AG04450 (cell line): ENCODE results near the gene GPHN. TPM values are rescaled to one million over a fixed set of nuclear protein-coding genes. Genes with fewer than 3 reads are reported as not detected.

Source experiments
- CTCF ChIA-PET: fragments of 300-600, 350-600 bp; formaldehyde crosslinking; extraction: SDS; loops from one replicate; lab custom pipeline; 2022; ENCODE audit warnings: antibody characterized with exemption, inconsistent platforms; lab: Charles Lee
- POLR2A ChIA-PET: fragments of 350-600 bp; formaldehyde crosslinking; extraction: SDS; loops from one replicate; lab custom pipeline; 2021; ENCODE audit warnings: antibody characterized with exemption, inconsistent platforms; lab: Yijun Ruan, JAX
- DNase-seq: peaks from one replicate; pipeline ENCODE4 v3.0.0-alpha.2; 2011; ENCODE audit warnings: low read depth, low spot score
- H3K27ac ChIP-seq: one replicate; pipeline ENCODE4 v1.5.1; 2012; ENCODE audit warnings: low read depth, low read length, control low read depth
- H3K27me3 ChIP-seq: one replicate; pipeline ENCODE4 v1.6.0; 2012; ENCODE audit warnings: low read length; ENCODE audit not compliant: control insufficient read depth, insufficient read depth
- H3K4me3 ChIP-seq: 2 replicates; pipeline ENCODE4 v1.5.1; 2011; ENCODE audit warnings: mild to moderate bottlenecking, low read depth, low read length, control low read depth
- H3K9me3 ChIP-seq: 2 replicates; pipeline ENCODE4 v1.5.1; 2012; ENCODE audit warnings: low read length; ENCODE audit not compliant: control insufficient read depth, insufficient read depth
- polyA plus RNA-seq: library from polyadenylated mRNA; depleted of rRNA; stranded (reverse); fragments of >200 nt; gene quantifications from 2 replicates; pipeline ENCODE4 v1.2.3, GENCODE V29; 2011
- TF ChIP-seq, protein P1 (sequence below): IDR thresholded peaks from 2 replicates; pipeline ENCODE4 v1.5.1; 2011; ENCODE audit warnings: low read depth, low read length, control low read depth, inconsistent platforms

GPHN gene
- polyA plus RNA-seq, 1 experiment = 7.7 TPM

DNA sequence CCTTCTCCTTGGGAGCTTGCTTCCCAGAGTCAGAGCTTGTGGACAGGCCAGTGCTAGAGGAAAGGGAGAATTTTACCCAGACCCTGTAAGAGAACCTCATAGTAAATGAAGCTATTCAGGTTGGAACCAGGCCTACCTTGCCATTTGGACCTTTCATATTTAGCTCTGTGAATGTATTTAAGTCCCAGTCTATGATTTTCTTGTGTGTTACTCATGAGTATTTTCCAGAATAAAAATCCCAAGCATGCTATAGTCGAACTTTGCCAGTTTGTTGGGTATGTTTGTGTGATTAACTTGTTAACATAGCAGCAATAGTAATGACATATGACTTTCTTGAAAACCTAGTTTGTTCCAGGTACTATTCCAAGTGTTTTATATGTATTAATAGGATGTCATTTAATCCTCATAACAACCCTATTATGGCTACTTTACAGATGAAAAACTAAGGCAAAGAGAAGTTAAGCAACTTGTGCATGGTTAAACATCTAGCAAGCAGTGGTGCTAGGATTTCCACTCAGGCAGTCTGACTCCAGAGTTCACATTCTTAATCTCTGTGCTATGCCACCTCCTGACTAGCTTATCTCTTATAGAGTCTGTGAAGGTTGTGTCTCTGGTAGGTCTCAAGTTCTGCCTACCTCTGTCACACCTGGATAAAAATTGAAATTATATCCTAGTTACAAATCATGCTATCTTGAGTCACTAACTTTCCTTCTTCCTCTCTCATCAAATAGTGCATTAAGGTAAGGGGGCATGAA, 633.4 kb downstream of the GPHN start:
- CTCF ChIA-PET = interaction anchor here (1.0 to 1.7 kb wide), 2 partner anchors 25 to 218 kb away, joined by 3 to 4 read pairs; partner anchors contain the start of gene ATP6V1D
- POLR2A ChIA-PET = no interaction called here
- TF ChIP-seq, protein P1, sequence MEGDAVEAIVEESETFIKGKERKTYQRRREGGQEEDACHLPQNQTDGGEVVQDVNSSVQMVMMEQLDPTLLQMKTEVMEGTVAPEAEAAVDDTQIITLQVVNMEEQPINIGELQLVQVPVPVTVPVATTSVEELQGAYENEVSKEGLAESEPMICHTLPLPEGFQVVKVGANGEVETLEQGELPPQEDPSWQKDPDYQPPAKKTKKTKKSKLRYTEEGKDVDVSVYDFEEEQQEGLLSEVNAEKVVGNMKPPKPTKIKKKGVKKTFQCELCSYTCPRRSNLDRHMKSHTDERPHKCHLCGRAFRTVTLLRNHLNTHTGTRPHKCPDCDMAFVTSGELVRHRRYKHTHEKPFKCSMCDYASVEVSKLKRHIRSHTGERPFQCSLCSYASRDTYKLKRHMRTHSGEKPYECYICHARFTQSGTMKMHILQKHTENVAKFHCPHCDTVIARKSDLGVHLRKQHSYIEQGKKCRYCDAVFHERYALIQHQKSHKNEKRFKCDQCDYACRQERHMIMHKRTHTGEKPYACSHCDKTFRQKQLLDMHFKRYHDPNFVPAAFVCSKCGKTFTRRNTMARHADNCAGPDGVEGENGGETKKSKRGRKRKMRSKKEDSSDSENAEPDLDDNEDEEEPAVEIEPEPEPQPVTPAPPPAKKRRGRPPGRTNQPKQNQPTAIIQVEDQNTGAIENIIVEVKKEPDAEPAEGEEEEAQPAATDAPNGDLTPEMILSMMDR = no peak
- no peaks in the 10 kb centered on the region for H3K9me3 ChIP-seq
- H3K4me3 ChIP-seq = no peak overlapping the region
- H3K27me3 ChIP-seq = no peaks in the 10 kb centered on the region
- no peak overlapping the region for H3K27ac ChIP-seq
- DNase-seq = no peak

DNA sequence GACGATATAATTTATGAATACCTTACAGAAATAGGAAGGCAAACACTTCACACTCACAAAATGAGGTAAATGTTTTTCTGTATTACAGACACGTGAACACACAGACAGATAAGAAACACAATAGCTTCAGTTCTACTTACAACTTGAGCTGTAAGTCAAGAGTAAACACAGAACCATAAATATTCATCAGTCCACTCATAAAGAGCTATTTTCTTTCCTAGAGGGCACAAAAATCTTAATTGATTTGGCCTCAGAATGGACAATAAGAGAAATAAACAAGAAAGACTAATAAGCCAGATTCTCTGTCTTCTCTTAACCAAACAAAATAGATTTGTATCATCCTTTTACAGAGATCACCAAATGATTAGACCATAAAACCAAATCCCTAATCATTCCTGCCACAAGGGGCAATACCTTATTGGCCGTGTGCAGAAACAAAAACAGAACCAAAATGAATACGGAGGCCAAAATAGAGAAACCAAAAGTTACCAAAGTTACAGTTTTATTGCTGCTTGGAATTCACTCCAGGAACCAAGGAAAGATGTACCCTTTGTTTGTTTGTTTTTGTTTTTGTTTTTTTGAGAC, 643.2 kb downstream of the GPHN start:
- Histone ChIP-seq H3K27ac (no peak overlapping the region), H3K9me3 (no peaks in the 10 kb centered on the region), H3K4me3 (no peak overlapping the region), H3K27me3 (no peaks in the 10 kb centered on the region)
- no peak for DNase-seq
- ChIA-PET POLR2A (no interaction called here), CTCF (interaction anchor here (1.4 to 3.0 kb wide), 2 partner anchors 11 to 15 kb away, joined by 3 to 11 read pairs; no protein-coding TSS in a partner anchor)
- TF ChIP-seq, protein P1 = peak; percentile 44

DNA sequence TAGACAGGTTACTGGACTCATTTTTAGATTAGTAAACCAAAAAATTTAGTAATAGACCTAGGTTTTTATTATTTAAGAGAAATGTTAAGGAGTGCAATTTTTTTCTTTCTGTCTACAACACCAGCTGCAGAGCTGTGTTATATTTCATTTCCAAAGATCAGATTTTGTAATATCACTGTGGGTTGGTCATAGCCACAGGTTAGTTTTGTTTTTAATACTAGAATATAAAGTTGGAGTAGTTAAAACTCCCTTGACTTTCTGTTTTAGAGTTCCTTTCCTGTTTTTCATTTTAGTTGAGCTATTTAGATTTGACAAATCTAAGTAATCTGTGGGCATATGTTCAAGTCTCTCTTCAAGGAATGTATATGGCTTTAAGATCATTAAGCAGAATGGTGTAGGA, 650.6 kb downstream of the GPHN start:
- DNase-seq = no peak
- CTCF ChIA-PET = no interaction called here
- Histone ChIP-seq H3K4me3 (no peak overlapping the region), H3K27ac (no peak overlapping the region), H3K9me3 (no peaks in the 10 kb centered on the region), H3K27me3 (no peaks in the 10 kb centered on the region)
- TF ChIP-seq, protein P1 = no peak
- POLR2A ChIA-PET = interaction anchor here (0.6 kb wide), 1 partner anchor 530 kb away, joined by 4 read pairs; no protein-coding TSS in a partner anchor

DNA sequence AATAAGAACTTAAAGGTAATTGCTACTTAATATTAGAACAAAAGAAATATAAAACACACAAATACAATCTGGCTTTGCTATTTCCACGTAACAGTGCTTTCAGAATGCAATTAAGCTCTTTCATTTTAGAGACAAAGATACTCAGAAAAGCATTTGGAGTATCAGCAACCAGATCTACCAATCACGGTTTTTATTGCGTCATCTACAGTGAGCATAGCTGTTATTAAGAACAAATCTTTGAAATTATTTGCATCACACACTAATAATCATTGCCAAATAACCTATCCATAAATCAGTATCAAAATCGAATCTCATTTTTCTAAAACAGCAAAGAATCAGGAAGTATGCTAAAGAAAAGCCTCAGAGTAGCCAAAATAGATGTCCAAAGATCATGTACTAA, 654.4 kb downstream of the GPHN start:
- ChIA-PET POLR2A (no interaction called here), CTCF (interaction anchor here (1.6 to 2.3 kb wide), 2 partner anchors 124 to 197 kb away, joined by 9 to 18 read pairs; partner anchors contain the start of genes ATP6V1D and EIF2S1)
- H3K4me3 ChIP-seq = no peak overlapping the region
- DNase-seq = no peak
- no peaks in the 10 kb centered on the region for H3K9me3 ChIP-seq
- TF ChIP-seq, protein P1 = no peak
- H3K27ac ChIP-seq = no peak overlapping the region
- no peaks in the 10 kb centered on the region for H3K27me3 ChIP-seq

DNA sequence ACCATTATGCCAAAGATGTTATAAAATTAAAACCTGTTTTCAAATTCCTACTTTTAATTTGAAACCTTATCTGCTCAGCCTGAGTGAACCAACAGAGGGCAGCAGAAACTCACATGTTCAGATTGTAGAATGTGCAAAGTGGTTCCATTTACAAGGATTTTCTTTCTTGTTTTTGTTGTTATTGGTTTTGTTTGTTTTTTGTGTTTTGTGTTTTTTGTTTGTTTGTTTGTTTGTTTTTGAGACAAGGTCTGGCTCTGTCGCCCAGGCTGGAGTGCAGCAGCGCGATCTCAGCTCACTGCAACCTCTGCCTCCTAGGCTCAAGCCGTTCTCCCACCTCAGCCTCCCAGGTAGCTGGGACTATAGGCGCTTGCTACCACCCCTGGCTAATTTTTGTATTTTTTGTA, 658.5 kb downstream of the GPHN start:
- TF ChIP-seq, protein P1 = peak; percentile 89
- no peak overlapping the region for H3K27ac ChIP-seq
- DNase-seq = peak; percentile 27
- CTCF ChIA-PET = interaction anchor here (0.6 to 4.5 kb wide), 32 partner anchors 9 to 542 kb away, joined by 3 to 169 read pairs (median 4); partner anchors contain the start of genes ATP6V1D and EIF2S1
- no peaks in the 10 kb centered on the region for H3K9me3 ChIP-seq
- no peaks in the 10 kb centered on the region for H3K27me3 ChIP-seq
- POLR2A ChIA-PET = no interaction called here
- no peak overlapping the region for H3K4me3 ChIP-seq
